ENCODE measurements around the gene SMYD1. TPM values are rescaled to one million over a fixed set of nuclear protein-coding genes. Genes with fewer than 3 reads are reported as not detected.

SMYD1 gene
- polyA plus RNA-seq, 3 donors, result not detected

GRCh38 chr2:88095022-88095421 is 27.4 kb downstream of the SMYD1 start:
- Mint-ChIP-seq H3K36me3 (no peaks in the 10 kb centered on the region), H3K27me3 (ENCODE audit: low read depth in 3 of 3) (peaks cover 0 to 3% (median 3%) of the 10 kb centered on the region in 3 donors), H3K4me1 (peaks cover 24% of the 10 kb centered on the region), H3K9me3 (peaks cover 0 to 8% (median 0%) of the 10 kb centered on the region in 7 donors), H3K4me3 (no peak overlapping the region), H3K27ac (no peak overlapping the region)
- Histone ChIP-seq H3K4me2 (replicated peaks; ENCODE audit: extremely low read depth, low read length, poor library complexity, severe bottlenecking) (no peak overlapping the region), H3K9ac (ENCODE audit: insufficient read depth, low read length, poor library complexity, severe bottlenecking) (no peak overlapping the region), H3K27ac (ENCODE audit: low read depth in 1 of 2, low read length in 2 of 2) (no peak overlapping the region), H2AFZ (ENCODE audit: insufficient read depth, low read depth, low read length, poor library complexity, severe bottlenecking) (no peak overlapping the region), H3K9me3 (replicated peaks in 1 of 2; ENCODE audit: control insufficient read depth in 1 of 2, insufficient read depth in 1 of 2, low read length in 2 of 2) (no peaks in the 10 kb centered on the region), H3K4me1 (ENCODE audit: control insufficient read depth in 1 of 2, insufficient read depth in 2 of 2, low read length in 2 of 2) (peaks cover 7 to 13% of the 10 kb centered on the region in 2 donors), H3K4me3 (replicated peaks in 1 of 3; ENCODE audit: low read depth in 2 of 3, low read length in 3 of 3) (no peak overlapping the region), H4K20me1 (ENCODE audit: insufficient read depth, low read length) (no peaks in the 10 kb centered on the region), H3K27me3 (ENCODE audit: control insufficient read depth in 2 of 2, insufficient read depth in 2 of 2, low read length in 2 of 2) (no peaks in the 10 kb centered on the region), H3K79me2 (ENCODE audit: insufficient read depth, low read length) (no peaks in the 10 kb centered on the region), H3K36me3 (replicated peaks in 1 of 2; ENCODE audit: control insufficient read depth in 1 of 2, insufficient read depth in 2 of 2, low read length in 2 of 2) (no peaks in the 10 kb centered on the region)
- TF ChIP-seq, protein P1, sequence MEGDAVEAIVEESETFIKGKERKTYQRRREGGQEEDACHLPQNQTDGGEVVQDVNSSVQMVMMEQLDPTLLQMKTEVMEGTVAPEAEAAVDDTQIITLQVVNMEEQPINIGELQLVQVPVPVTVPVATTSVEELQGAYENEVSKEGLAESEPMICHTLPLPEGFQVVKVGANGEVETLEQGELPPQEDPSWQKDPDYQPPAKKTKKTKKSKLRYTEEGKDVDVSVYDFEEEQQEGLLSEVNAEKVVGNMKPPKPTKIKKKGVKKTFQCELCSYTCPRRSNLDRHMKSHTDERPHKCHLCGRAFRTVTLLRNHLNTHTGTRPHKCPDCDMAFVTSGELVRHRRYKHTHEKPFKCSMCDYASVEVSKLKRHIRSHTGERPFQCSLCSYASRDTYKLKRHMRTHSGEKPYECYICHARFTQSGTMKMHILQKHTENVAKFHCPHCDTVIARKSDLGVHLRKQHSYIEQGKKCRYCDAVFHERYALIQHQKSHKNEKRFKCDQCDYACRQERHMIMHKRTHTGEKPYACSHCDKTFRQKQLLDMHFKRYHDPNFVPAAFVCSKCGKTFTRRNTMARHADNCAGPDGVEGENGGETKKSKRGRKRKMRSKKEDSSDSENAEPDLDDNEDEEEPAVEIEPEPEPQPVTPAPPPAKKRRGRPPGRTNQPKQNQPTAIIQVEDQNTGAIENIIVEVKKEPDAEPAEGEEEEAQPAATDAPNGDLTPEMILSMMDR (IDR thresholded peaks at IDR 0.05), result no peak
- no peak for DNase-seq
- WGBS (ENCODE audit: insufficient coverage), result 80% methylated on average over 1 of the region's 3 CpGs
- intact Hi-C loops (cut with micrococcal nuclease), result no loop called here

DNA sequence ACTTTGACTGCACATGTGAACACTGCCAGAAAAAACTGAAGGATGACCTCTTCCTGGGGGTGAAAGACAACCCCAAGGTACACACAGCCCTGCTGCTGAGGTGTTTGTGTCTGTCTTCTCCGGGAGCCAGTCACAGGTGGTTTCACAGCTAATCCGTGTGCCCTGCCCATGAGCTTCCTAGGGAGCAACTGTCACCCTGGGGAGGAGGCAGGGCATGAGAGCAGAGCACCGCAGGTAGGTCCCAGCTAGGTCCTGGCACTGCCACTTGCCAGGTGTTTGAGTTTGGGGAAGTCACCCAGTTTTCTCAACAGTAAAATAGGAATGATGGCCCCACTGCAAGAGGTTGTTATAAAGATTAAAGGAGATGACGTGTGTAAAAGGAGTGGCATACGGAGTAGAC is 29.1 kb downstream of the SMYD1 start:
- H4K20me1 ChIP-seq (ENCODE audit: insufficient read depth, low read length), result no peaks in the 10 kb centered on the region
- H3K4me3 ChIP-seq (replicated peaks in 1 of 3; ENCODE audit: low read depth in 2 of 3, low read length in 3 of 3), result no peak overlapping the region
- TF ChIP-seq, protein P1 (IDR thresholded peaks at IDR 0.05), result no peak
- peaks cover 7 to 13% of the 10 kb centered on the region in 2 donors for H3K4me1 ChIP-seq (ENCODE audit: control insufficient read depth in 1 of 2, insufficient read depth in 2 of 2, low read length in 2 of 2)
- H3K9ac ChIP-seq (ENCODE audit: insufficient read depth, low read length, poor library complexity, severe bottlenecking), result no peak overlapping the region
- H3K27ac ChIP-seq (ENCODE audit: low read depth in 1 of 2, low read length in 2 of 2), result no peak overlapping the region
- Mint-ChIP-seq H3K27ac (no peak overlapping the region), H3K9me3 (peaks cover 0 to 11% (median 0%) of the 10 kb centered on the region in 7 donors), H3K4me3 (no peak overlapping the region), H3K36me3 (no peaks in the 10 kb centered on the region), H3K4me1 (peaks cover 20% of the 10 kb centered on the region), H3K27me3 (ENCODE audit: low read depth in 3 of 3) (peaks cover 0 to 3% (median 0%) of the 10 kb centered on the region in 3 donors)
- no peak overlapping the region for H3K4me2 ChIP-seq (replicated peaks; ENCODE audit: extremely low read depth, low read length, poor library complexity, severe bottlenecking)
- no peaks in the 10 kb centered on the region for H3K79me2 ChIP-seq (ENCODE audit: insufficient read depth, low read length)
- no peaks in the 10 kb centered on the region for H3K36me3 ChIP-seq (replicated peaks in 1 of 2; ENCODE audit: control insufficient read depth in 1 of 2, insufficient read depth in 2 of 2, low read length in 2 of 2)
- WGBS (ENCODE audit: insufficient coverage), result 93% methylated on average over 2 of the region's 5 CpGs
- no peaks in the 10 kb centered on the region for H3K27me3 ChIP-seq (ENCODE audit: control insufficient read depth in 2 of 2, insufficient read depth in 2 of 2, low read length in 2 of 2)
- intact Hi-C loops (cut with micrococcal nuclease), result no loop called here
- no peaks in the 10 kb centered on the region for H3K9me3 ChIP-seq (replicated peaks in 1 of 2; ENCODE audit: control insufficient read depth in 1 of 2, insufficient read depth in 1 of 2, low read length in 2 of 2)
- no peak overlapping the region for H2AFZ ChIP-seq (ENCODE audit: insufficient read depth, low read depth, low read length, poor library complexity, severe bottlenecking)
- no peak for DNase-seq

Data from CD14-positive monocyte (primary cell).